Activated CD4-positive, alpha-beta T cell treated with anti-CD3 and anti-CD28 coated beads, Interleukin-2, amount 10 ng/mL, durations not matched to agents 7 days and 5 days (primary cell): ENCODE data around the gene MPDU1. TPM values are rescaled to one million over a fixed set of nuclear protein-coding genes. Genes with fewer than 3 reads are reported as not detected.

ENCODE experiments used
- CTCF ChIA-PET: fragments of 350-600 bp; sonication (Branson Sonifier 250); formaldehyde crosslinking; loops from one replicate; lab custom pipeline; 2021; ENCODE audit warnings: antibody characterized with exemption; lab: Charles Lee
- POLR2A ChIA-PET: fragments of 350-600 bp; sonication (Branson Sonifier 250); formaldehyde crosslinking; loops from one replicate; lab custom pipeline; 2021; ENCODE audit warnings: antibody characterized with exemption; lab: Charles Lee
- DNase-seq: peaks from one replicate; pipeline ENCODE4 v3.0.0-alpha.2; 2020
- H3K27ac Mint-ChIP-seq: one replicate; pipeline ENCODE4 v1.8.0; 2021; ENCODE audit warnings: mild to moderate bottlenecking, moderate library complexity, mixed read lengths
- H3K27me3 Mint-ChIP-seq: one replicate; pipeline ENCODE4 v1.8.0; 2021; ENCODE audit warnings: mixed read lengths
- H3K36me3 Mint-ChIP-seq: one replicate; pipeline ENCODE4 v1.8.0; 2021; ENCODE audit warnings: low read depth, mixed read lengths
- H3K4me1 Mint-ChIP-seq: one replicate; pipeline ENCODE4 v1.8.0; 2021; ENCODE audit warnings: mixed read lengths
- H3K4me3 Mint-ChIP-seq: one replicate; pipeline ENCODE4 v1.8.0; 2021; ENCODE audit warnings: mild to moderate bottlenecking, moderate library complexity, mixed read lengths
- H3K9me3 Mint-ChIP-seq: one replicate; pipeline ENCODE4 v1.8.0; 2021; ENCODE audit warnings: mixed read lengths
- total RNA-seq, 2 experiments: library from RNA; stranded (reverse); gene quantifications; one replicate each; pipeline ENCODE4 v1.2.3, GENCODE V29; 2021

MPDU1 gene
- total RNA-seq, 2 experiments from 2014 or later = 62.3 to 81.7 TPM

DNA sequence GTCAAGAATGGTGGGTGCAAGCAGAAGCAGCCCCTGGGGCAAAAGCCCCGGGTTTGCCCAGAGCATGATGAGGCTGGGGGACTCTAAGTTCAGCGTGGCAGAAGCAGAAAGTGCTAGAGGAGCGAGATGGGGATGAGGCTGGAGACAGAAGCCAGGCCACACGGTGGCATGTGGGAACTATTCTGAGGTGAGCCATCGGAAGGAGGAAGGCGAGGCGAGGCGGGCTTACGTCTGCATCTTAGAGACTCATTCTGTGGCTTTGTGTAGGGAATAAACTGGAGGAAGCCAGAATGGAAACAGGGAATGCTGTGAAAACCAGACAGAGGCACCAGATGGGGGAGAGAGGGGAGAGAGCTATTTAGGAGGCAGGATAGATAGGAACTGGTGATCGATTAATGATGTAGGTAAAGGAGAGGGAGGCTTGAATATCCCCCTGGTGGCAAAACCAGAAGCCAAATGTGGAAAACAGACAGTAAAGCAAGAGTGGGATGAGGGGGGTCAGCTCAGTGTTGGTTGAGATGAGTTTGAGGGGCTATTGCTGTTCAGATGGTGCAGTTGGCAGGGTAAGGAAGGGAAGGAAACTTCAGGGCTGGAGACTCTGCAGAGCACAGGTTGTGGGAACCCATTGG lies 28.2 kb upstream of the MPDU1 start:
- no peak for DNase-seq
- Mint-ChIP-seq H3K27me3 (no peaks in the 10 kb centered on the region), H3K4me3 (no peak overlapping the region), H3K9me3 (no peaks in the 10 kb centered on the region), H3K27ac (peak overlapping the region; percentile 66), H3K36me3 (peaks cover 46% of the 10 kb centered on the region), H3K4me1 (peaks cover 80% of the 10 kb centered on the region)
- POLR2A ChIA-PET = no interaction called here
- CTCF ChIA-PET = interaction anchor here (0.6 to 0.7 kb wide), 2 partner anchors 9 to 39 kb away, joined by 3 read pairs; no protein-coding TSS in a partner anchor

GRCh38 chr17:7556627-7557026 lies 27.0 kb upstream of the MPDU1 start:
- ChIA-PET CTCF (interaction anchor here (0.5 to 1.2 kb wide), 4 partner anchors 33 to 96 kb away, joined by 3 to 6 read pairs (median 3); no protein-coding TSS in a partner anchor), POLR2A (no interaction called here)
- peaks cover 40% of the 10 kb centered on the region for H3K36me3 Mint-ChIP-seq
- H3K9me3 Mint-ChIP-seq = no peaks in the 10 kb centered on the region
- H3K4me1 Mint-ChIP-seq = peaks cover 75% of the 10 kb centered on the region
- no peak for DNase-seq
- H3K27me3 Mint-ChIP-seq = no peaks in the 10 kb centered on the region
- H3K4me3 Mint-ChIP-seq = no peak overlapping the region
- H3K27ac Mint-ChIP-seq = peak overlapping the region; percentile 7

DNA sequence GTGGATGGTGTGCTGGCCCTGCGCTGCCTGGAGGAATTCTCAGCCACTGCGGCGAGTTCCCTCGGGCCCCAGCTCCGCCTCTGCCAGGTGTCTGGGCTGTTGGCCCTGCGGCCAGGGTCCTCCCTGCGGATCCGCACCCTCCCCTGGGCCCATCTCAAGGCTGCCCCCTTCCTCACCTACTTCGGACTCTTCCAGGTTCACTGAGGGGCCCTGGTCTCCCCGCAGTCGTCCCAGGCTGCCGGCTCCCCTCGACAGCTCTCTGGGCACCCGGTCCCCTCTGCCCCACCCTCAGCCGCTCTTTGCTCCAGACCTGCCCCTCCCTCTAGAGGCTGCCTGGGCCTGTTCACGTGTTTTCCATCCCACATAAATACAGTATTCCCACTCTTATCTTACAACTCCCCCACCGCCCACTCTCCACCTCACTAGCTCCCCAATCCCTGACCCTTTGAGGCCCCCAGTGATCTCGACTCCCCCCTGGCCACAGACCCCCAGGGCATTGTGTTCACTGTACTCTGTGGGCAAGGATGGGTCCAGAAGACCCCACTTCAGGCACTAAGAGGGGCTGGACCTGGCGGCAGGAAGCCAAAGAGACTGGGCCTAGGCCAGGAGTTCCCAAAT lies 26.4 kb upstream of the MPDU1 start:
- no peak overlapping the region for H3K27ac Mint-ChIP-seq
- CTCF ChIA-PET = interaction anchor here (0.5 to 1.8 kb wide), 9 partner anchors 8 to 235 kb away, joined by 3 to 6 read pairs (median 3); partner anchors contain the start of gene TNFSF12
- H3K9me3 Mint-ChIP-seq = no peaks in the 10 kb centered on the region
- POLR2A ChIA-PET = no interaction called here
- peaks cover 36% of the 10 kb centered on the region for H3K36me3 Mint-ChIP-seq
- no peaks in the 10 kb centered on the region for H3K27me3 Mint-ChIP-seq
- no peak for DNase-seq
- H3K4me3 Mint-ChIP-seq = no peak overlapping the region
- peaks cover 69% of the 10 kb centered on the region for H3K4me1 Mint-ChIP-seq

DNA sequence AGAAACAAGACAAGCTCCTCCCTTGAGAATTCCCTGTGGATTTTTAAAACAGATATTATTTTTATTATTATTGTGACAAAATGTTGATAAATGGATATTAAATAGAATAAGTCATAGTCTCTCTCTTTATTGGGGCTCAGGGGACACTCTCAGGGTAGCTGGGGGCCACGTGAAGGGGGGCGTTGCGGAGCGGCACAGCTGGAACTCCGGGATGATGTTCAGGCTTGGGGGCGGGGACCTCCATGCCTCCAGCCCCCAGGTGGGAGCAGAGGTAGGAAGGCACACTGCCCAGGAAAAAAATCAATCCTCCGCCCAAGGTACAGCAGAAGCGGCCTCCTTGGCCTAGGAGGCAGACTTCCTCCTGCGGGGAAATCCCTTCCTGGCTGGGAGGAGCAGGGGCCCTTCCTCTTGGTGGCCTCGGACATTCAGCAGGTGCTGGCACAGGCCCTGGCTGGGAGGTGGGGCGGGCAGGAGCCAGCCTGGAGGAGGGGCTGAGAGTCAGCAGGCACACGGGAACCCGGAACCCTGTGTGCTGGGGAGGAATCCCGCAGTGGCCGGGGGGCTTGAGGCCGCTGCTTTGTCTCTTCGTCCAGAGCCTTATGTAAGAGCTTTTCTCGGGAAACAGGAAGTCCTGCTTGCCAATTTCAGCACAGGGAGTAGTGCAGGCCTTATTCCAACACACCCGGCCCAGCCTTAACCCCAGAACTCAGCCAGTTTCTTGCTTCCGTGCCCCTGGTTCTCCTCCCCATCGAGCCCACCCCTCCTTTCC lies 25.7 kb upstream of the MPDU1 start:
- H3K4me3 Mint-ChIP-seq = no peak overlapping the region
- peak overlapping the region; percentile 82 for H3K27ac Mint-ChIP-seq
- H3K27me3 Mint-ChIP-seq = no peaks in the 10 kb centered on the region
- peaks cover 39% of the 10 kb centered on the region for H3K36me3 Mint-ChIP-seq
- no peak for DNase-seq
- ChIA-PET POLR2A (interaction anchor here (0.6 kb wide), 2 partner anchors 42 to 689 kb away, joined by 3 to 11 read pairs; no protein-coding TSS in a partner anchor), CTCF (interaction anchor here (0.9 to 1.8 kb wide), 11 partner anchors 9 to 236 kb away, joined by 3 to 6 read pairs (median 3); partner anchors contain the start of genes FXR2 and TNFSF12)
- H3K9me3 Mint-ChIP-seq = no peaks in the 10 kb centered on the region
- peaks cover 69% of the 10 kb centered on the region for H3K4me1 Mint-ChIP-seq

DNA sequence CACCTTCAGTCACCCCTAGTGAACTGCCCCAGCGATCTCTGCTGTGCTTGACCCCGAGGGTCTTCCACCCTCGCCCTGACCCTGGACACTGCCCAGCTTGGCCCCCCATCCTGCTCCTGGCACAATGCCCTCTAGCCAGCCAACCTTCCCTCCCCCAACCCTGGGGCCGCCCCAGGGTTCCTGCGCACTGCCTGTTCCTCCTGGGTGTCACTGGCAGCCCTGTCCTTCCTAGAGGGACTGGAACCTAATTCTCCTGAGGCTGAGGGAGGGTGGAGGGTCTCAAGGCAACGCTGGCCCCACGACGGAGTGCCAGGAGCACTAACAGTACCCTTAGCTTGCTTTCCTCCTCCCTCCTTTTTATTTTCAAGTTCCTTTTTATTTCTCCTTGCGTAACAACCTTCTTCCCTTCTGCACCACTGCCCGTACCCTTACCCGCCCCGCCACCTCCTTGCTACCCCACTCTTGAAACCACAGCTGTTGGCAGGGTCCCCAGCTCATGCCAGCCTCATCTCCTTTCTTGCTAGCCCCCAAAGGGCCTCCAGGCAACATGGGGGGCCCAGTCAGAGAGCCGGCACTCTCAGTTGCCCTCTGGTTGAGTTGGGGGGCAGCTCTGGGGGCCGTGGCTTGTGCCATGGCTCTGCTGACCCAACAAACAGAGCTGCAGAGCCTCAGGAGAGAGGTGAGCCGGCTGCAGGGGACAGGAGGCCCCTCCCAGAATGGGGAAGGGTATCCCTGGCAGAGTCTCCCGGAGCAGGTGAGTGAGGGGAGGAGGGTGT lies 24.9 kb upstream of the MPDU1 start, which contains the start of gene TNFSF13:
TSS of gene TNFSF13 (plus strand) at position 207 of the 776 bp plus-strand sequence. CDS start at position 497, 290 bp downstream.
- CTCF ChIA-PET = interaction anchor here (0.7 to 1.8 kb wide), 8 partner anchors 10 to 237 kb away, joined by 3 to 5 read pairs (median 3); partner anchors contain the start of genes FXR2 and TNFSF12
- H3K36me3 Mint-ChIP-seq = peaks cover 36% of the 10 kb centered on the region
- H3K27me3 Mint-ChIP-seq = no peaks in the 10 kb centered on the region
- peak within 1 kb of the TSS; percentile 82 for H3K27ac Mint-ChIP-seq
- peaks cover 64% of the 10 kb centered on the region for H3K4me1 Mint-ChIP-seq
- DNase-seq = no peak
- POLR2A ChIA-PET = interaction anchor here (0.6 kb wide), 2 partner anchors 43 to 688 kb away, joined by 3 to 11 read pairs; no protein-coding TSS in a partner anchor
- no peaks in the 10 kb centered on the region for H3K9me3 Mint-ChIP-seq
- no peak within 1 kb of the TSS for H3K4me3 Mint-ChIP-seq

DNA sequence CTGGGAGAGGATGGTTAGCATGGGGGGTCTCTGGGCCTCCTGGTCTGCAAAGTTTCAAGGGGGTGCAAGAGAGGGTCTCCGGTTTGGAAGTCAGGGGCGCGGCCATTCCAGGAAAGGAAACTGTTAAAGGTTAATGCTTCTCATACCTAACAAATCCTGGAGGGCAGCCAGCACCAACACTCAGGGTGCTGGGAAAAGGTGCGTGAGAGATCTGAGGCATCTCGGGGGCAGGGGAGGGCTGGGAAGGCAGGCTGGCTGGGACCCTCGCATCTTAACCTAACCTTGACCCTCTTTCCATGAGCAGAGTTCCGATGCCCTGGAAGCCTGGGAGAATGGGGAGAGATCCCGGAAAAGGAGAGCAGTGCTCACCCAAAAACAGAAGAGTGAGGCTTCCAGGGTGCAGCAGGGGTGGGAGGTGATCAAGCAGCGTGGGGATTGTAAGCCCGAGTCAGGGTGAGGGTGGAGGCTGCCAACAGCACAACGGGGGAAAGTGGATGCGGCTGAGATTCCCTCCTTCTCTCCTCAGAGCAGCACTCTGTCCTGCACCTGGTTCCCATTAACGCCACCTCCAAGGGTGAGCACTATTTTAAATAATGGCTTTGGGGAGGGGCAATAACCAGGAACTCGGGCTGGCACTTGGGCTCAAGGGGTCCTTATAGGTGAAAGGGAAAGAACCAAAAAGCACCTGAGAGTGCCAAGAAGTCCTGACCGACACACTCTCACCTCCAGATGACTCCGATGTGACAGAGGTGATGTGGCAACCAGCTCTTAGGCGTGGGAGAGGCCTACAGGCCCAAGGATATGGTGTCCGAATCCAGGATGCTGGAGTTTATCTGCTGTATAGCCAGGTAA lies 24.1 kb upstream of the MPDU1 start:
- CTCF ChIA-PET = interaction anchor here (0.6 to 3.3 kb wide), 38 partner anchors 7 to 224 kb away, joined by 3 to 38 read pairs (median 6); partner anchors contain the start of genes ACAP1, CD68, CHRNB1 and FGF11
- peaks cover 40% of the 10 kb centered on the region for H3K36me3 Mint-ChIP-seq
- POLR2A ChIA-PET = interaction anchor here (1.5 kb wide), 1 partner anchor 128 kb away, joined by 4 read pairs; the partner anchor contains the start of gene WRAP53
- no peaks in the 10 kb centered on the region for H3K9me3 Mint-ChIP-seq
- H3K27me3 Mint-ChIP-seq = no peaks in the 10 kb centered on the region
- no peak overlapping the region for H3K4me3 Mint-ChIP-seq
- peaks cover 68% of the 10 kb centered on the region for H3K4me1 Mint-ChIP-seq
- no peak for DNase-seq
- H3K27ac Mint-ChIP-seq = peak overlapping the region; percentile 82

GRCh38 chr17:7560172-7561027 lies 23.3 kb upstream of the MPDU1 start:
- H3K9me3 Mint-ChIP-seq = no peaks in the 10 kb centered on the region
- POLR2A ChIA-PET = interaction anchor here (0.6 to 1.5 kb wide), 2 partner anchors 10 to 127 kb away, joined by 3 to 4 read pairs; partner anchors contain the start of gene WRAP53
- no peaks in the 10 kb centered on the region for H3K27me3 Mint-ChIP-seq
- H3K27ac Mint-ChIP-seq = peak overlapping the region; percentile 93
- CTCF ChIA-PET = interaction anchor here (0.6 to 3.3 kb wide), 53 partner anchors 8 to 249 kb away, joined by 3 to 38 read pairs (median 6); partner anchors contain the start of genes ACAP1, CD68, CHRNB1 and FGF11
- H3K36me3 Mint-ChIP-seq = peaks cover 35% of the 10 kb centered on the region
- DNase-seq = peak; percentile 65
- H3K4me1 Mint-ChIP-seq = peaks cover 64% of the 10 kb centered on the region
- peak overlapping the region; percentile 81 for H3K4me3 Mint-ChIP-seq

DNA sequence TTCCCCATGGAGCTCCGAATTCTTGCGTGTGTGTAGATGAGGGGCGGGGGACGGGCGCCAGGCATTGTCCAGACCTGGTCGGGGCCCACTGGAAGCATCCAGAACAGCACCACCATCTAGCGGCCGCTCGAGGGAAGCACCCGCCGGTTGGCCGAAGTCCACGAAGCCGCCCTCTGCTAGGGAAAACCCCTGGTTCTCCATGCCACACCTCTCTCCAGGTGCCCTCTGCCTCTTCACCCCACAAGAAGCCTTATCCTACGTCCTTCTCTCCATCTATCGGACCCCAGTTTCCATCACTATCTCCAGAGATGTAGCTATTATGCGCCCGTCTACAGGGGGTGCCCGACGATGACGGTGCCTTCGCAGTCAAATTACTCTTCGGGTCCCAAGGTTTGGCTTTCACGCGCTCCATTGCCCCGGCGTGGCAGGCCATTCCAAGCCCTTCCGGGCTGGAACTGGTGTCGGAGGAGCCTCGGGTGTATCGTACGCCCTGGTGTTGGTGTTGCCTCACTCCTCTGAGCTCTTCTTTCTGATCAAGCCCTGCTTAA lies 22.6 kb upstream of the MPDU1 start:
- peak overlapping the region; percentile 81 for H3K4me3 Mint-ChIP-seq
- peaks cover 35% of the 10 kb centered on the region for H3K36me3 Mint-ChIP-seq

GRCh38 chr17:7561589-7562207 lies 22.0 kb upstream of the MPDU1 start, which contains the start of gene SENP3:
TSS of gene SENP3 (plus strand) at chr17:7561919. CDS start at chr17:7563077, 1,158 bp downstream.
- H3K4me1 Mint-ChIP-seq = peaks cover 56% of the 10 kb centered on the region
- H3K27me3 Mint-ChIP-seq = no peaks in the 10 kb centered on the region
- POLR2A ChIA-PET = no interaction called here
- H3K36me3 Mint-ChIP-seq = peaks cover 33% of the 10 kb centered on the region
- H3K9me3 Mint-ChIP-seq = no peaks in the 10 kb centered on the region
- DNase-seq = peak; percentile 90
- H3K4me3 Mint-ChIP-seq = peak within 1 kb of the TSS; percentile 81
- H3K27ac Mint-ChIP-seq = peak within 1 kb of the TSS; percentile 95
- CTCF ChIA-PET = interaction anchor here (0.5 to 3.3 kb wide), 32 partner anchors 8 to 247 kb away, joined by 3 to 38 read pairs (median 7); partner anchors contain the start of genes CD68, CHRNB1, POLR2A and SOX15

More for the DNA sequence above, 22.6 kb upstream of the MPDU1 start:
- ChIA-PET POLR2A (interaction anchor here (0.6 to 1.5 kb wide), 2 partner anchors 9 to 127 kb away, joined by 3 to 4 read pairs; partner anchors contain the start of gene WRAP53), CTCF (interaction anchor here (0.5 to 3.3 kb wide), 52 partner anchors 8 to 250 kb away, joined by 3 to 38 read pairs (median 6); partner anchors contain the start of genes ACAP1, CD68, CHRNB1 and FGF11)
- peak; percentile 83 for DNase-seq
- Mint-ChIP-seq H3K27me3 (no peaks in the 10 kb centered on the region), H3K27ac (peak overlapping the region; percentile 93), H3K9me3 (no peaks in the 10 kb centered on the region), H3K4me1 (peaks cover 60% of the 10 kb centered on the region)
